Naive thymus-derived CD4-positive, alpha-beta T cell (primary cell): ENCODE data around the gene ZC3H18. TPM values are rescaled to one million over a fixed set of nuclear protein-coding genes. Genes with fewer than 3 reads are reported as not detected.

Experiments used
- ATAC-seq: fragments of 150-1000 bp; cut with Tn5 transposase; 2 replicates; pipeline ENCODE4 v1.10.0; 2021; ENCODE audit warnings: mild to moderate bottlenecking, moderate library complexity
- CTCF ChIA-PET: fragments of 350-600 bp; sonication (Branson Sonifier 250); formaldehyde crosslinking; loops from one replicate; lab custom pipeline; 2021; ENCODE audit warnings: antibody characterized with exemption; lab: Charles Lee
- POLR2A ChIA-PET: fragments of 350-600 bp; sonication (Branson Sonifier 250); formaldehyde crosslinking; loops from one replicate; lab custom pipeline; 2021; ENCODE audit warnings: antibody characterized with exemption, inconsistent platforms; lab: Charles Lee
- DNase-seq, 9 donors: peaks; one replicate each; pipeline versions ENCODE4 v3.0.0 to v3.0.0-alpha.2; 2020 to 2022; ENCODE audit warnings: mixed read lengths in 1 of 9
- H3K27ac ChIP-seq: one replicate; pipeline ENCODE4 v1.7.0; 2013; ENCODE audit warnings: mild to moderate bottlenecking, low read depth, low read length, moderate library complexity
- H3K27me3 ChIP-seq, 2 donors: one replicate each; pipeline ENCODE4 v1.7.0; 2013; ENCODE audit warnings: low read length in 2 of 2, mild to moderate bottlenecking in 2 of 2, moderate library complexity in 2 of 2; ENCODE audit not compliant: control insufficient read depth in 2 of 2, insufficient read depth in 2 of 2
- H3K36me3 ChIP-seq, 3 experiments: 1 replicate in 2 of 3; 2 replicates in 1 of 3; pipeline ENCODE4 v1.7.0; 2013; ENCODE audit warnings: low read length in 3 of 3, mild to moderate bottlenecking in 3 of 3, moderate library complexity in 1 of 3; ENCODE audit not compliant: insufficient read depth in 3 of 3, control insufficient read depth in 2 of 3
- H3K4me1 ChIP-seq, 2 donors: one replicate each; pipeline ENCODE4 v1.7.0; 2013; ENCODE audit warnings: low read length in 2 of 2, mild to moderate bottlenecking in 2 of 2, moderate library complexity in 1 of 2; ENCODE audit not compliant: control insufficient read depth in 2 of 2, insufficient read depth in 2 of 2
- H3K4me3 ChIP-seq: 2 replicates; pipeline ENCODE4 v1.7.0; 2013; ENCODE audit warnings: mild to moderate bottlenecking, low read length
- H3K9me3 ChIP-seq, 3 experiments: 1 replicate in 2 of 3; 2 replicates in 1 of 3; pipeline ENCODE4 v1.7.0; 2013; ENCODE audit warnings: low read length in 3 of 3; ENCODE audit not compliant: control insufficient read depth in 2 of 3
- H3K27ac Mint-ChIP-seq, 9 donors: one replicate each; pipeline ENCODE4 v1.8.0; 2020 to 2022; ENCODE audit warnings: mixed read lengths in 9 of 9, mild to moderate bottlenecking in 8 of 9, moderate library complexity in 5 of 9, inconsistent platforms in 2 of 9
- H3K27me3 Mint-ChIP-seq, 5 donors: one replicate each; pipeline ENCODE4 v1.8.0; 2021 to 2022; ENCODE audit warnings: mixed read lengths in 5 of 5, mild to moderate bottlenecking in 1 of 5
- H3K36me3 Mint-ChIP-seq, 5 donors: one replicate each; pipeline ENCODE4 v1.8.0; 2020 to 2022; ENCODE audit warnings: mixed read lengths in 5 of 5, mild to moderate bottlenecking in 3 of 5, inconsistent platforms in 1 of 5
- H3K4me1 Mint-ChIP-seq, 7 donors: one replicate each; pipeline ENCODE4 v1.8.0; 2020 to 2022; ENCODE audit warnings: mixed read lengths in 7 of 7, mild to moderate bottlenecking in 3 of 7, inconsistent platforms in 1 of 7
- H3K4me3 Mint-ChIP-seq, 10 donors: one replicate each; pipeline ENCODE4 v1.8.0; 2020 to 2022; ENCODE audit warnings: mild to moderate bottlenecking in 10 of 10, mixed read lengths in 10 of 10, moderate library complexity in 6 of 10, inconsistent platforms in 2 of 10
- H3K9me3 Mint-ChIP-seq, 11 donors: one replicate each; pipeline ENCODE4 v1.8.0; 2020 to 2022; ENCODE audit warnings: mixed read lengths in 11 of 11, mild to moderate bottlenecking in 4 of 11, inconsistent platforms in 1 of 11, moderate library complexity in 1 of 11
- intact Hi-C, 2 donors: fragments of 100-400 bp; cut with micrococcal nuclease; formaldehyde crosslinking; loops; one replicate each; pipeline ENCODE4 v1.15.1; 2023
- polyA plus RNA-seq, 2 donors: library from polyadenylated mRNA; unstranded; fragments of 300-500 nt; fragmentation: Illumina TruSeq; gene quantifications; one replicate each; pipeline ENCODE4 v1.2.3, GENCODE V29; 2021
- total RNA-seq, 6 experiments: library from RNA in 5 of 6; stranded (reverse) in 5 of 6; gene quantifications; 1 replicate in 5 of 6; 2 replicates in 1 of 6; pipeline ENCODE4 v1.2.3 and lab custom pipeline; 2021 to 2026

The ZC3H18 gene
- total and polyA plus RNA-seq, 7 experiments from 2014 or later: 11.0 to 97.8 (median 78.2) TPM

- no peak overlapping the region for H3K27ac Mint-ChIP-seq
- POLR2A ChIA-PET: interaction anchor here (1.6 kb wide), 1 partner anchor 11 kb away, joined by 7 read pairs; no protein-coding TSS in a partner anchor
Measured at GRCh38 chr16:88560714-88561484, 9.3 kb upstream of the ZC3H18 start.

GRCh38 chr16:88561485-88562359, 8.5 kb upstream of the ZC3H18 start:
- H3K27ac ChIP-seq: no peak overlapping the region
- Mint-ChIP-seq H3K9me3 (no peaks in the 10 kb centered on the region), H3K4me1 (peaks cover 0 to 4% (median 3%) of the 10 kb centered on the region in 7 donors), H3K27me3 (peaks cover 0 to 18% (median 4%) of the 10 kb centered on the region in 5 donors), H3K4me3 (no peak overlapping the region), H3K27ac (peak overlapping the region in 2 of 9 donors; percentile 54 to 55), H3K36me3 (no peaks in the 10 kb centered on the region)
- no peak overlapping the region for H3K4me3 ChIP-seq
- H3K27me3 ChIP-seq: no peaks in the 10 kb centered on the region
- no peaks in the 10 kb centered on the region for H3K36me3 ChIP-seq
- ChIA-PET POLR2A (interaction anchor here (1.6 kb wide), 1 partner anchor 12 kb away, joined by 7 read pairs; no protein-coding TSS in a partner anchor), CTCF (interaction anchor here (0.7 to 1.3 kb wide), 6 partner anchors 11 to 1173 kb away, joined by 3 read pairs; no protein-coding TSS in a partner anchor)
- intact Hi-C loops: loop anchor here (1.0 to 5.0 kb wide), 3 partner anchors 34 to 784 kb away; no protein-coding TSS in a partner anchor
- peaks cover 4% of the 10 kb centered on the region in 2 donors for H3K4me1 ChIP-seq
- ATAC-seq: peak; percentile 92
- peak; percentile 27 to 58 (median 49) for DNase-seq
- no peaks in the 10 kb centered on the region for H3K9me3 ChIP-seq

More at GRCh38 chr16:88560714-88561484, 9.3 kb upstream of the ZC3H18 start:
- H3K36me3 Mint-ChIP-seq: peaks cover 0 to 4% (median 0%) of the 10 kb centered on the region in 5 donors
- CTCF ChIA-PET: interaction anchor here (0.5 to 1.3 kb wide), 6 partner anchors 12 to 644 kb away, joined by 3 read pairs; no protein-coding TSS in a partner anchor
- Histone ChIP-seq H3K4me3 (no peak overlapping the region), H3K27ac (no peak overlapping the region), H3K36me3 (no peaks in the 10 kb centered on the region), H3K4me1 (peaks cover 4% of the 10 kb centered on the region in 2 donors), H3K27me3 (no peaks in the 10 kb centered on the region), H3K9me3 (no peaks in the 10 kb centered on the region)
- intact Hi-C loops: loop anchor here in 1 of 2 donors (5.0 kb wide), 1 partner anchor 784 kb away; no protein-coding TSS in a partner anchor
- H3K4me3 Mint-ChIP-seq: no peak overlapping the region
- H3K4me1 Mint-ChIP-seq: peaks cover 0 to 4% (median 3%) of the 10 kb centered on the region in 7 donors
- H3K27me3 Mint-ChIP-seq: peaks cover 0 to 26% (median 5%) of the 10 kb centered on the region in 5 donors
- DNase-seq: peak in 1 of 9 donors; percentile 19
- H3K9me3 Mint-ChIP-seq: peaks cover 0 to 6% (median 0%) of the 10 kb centered on the region in 11 donors
- no peak for ATAC-seq

DNA sequence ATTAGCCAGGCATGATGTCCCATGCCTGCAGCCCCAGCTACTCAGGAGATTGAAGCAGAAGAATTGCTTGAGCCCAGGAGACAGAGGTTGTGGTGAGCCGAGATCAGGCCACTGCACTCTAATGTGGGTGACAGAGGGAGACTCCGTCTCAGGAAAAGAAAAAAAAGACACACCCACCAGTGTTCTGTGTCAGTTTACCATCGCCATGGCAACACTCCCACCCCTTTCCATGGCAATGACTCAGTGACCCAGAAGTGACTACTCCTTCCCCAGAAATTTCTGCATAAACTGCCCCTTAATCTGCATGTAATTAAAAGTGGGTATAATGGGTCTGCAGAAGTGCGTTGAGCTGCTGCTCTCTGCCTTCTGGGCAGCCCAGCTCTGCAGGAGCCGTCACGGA, 4.0 kb upstream of the ZC3H18 start:
- H3K36me3 ChIP-seq: no peaks in the 10 kb centered on the region
- H3K27me3 Mint-ChIP-seq: no peaks in the 10 kb centered on the region
- no peak overlapping the region for H3K27ac ChIP-seq
- ChIA-PET POLR2A (no interaction called here), CTCF (no interaction called here)
- H3K9me3 ChIP-seq: no peaks in the 10 kb centered on the region
- DNase-seq: peak in 1 of 9 donors; percentile 75
- ATAC-seq: no peak
- H3K4me1 Mint-ChIP-seq: peaks cover 0 to 16% (median 15%) of the 10 kb centered on the region in 7 donors
- H3K36me3 Mint-ChIP-seq: no peaks in the 10 kb centered on the region
- H3K4me1 ChIP-seq: peaks cover 16% of the 10 kb centered on the region in 2 donors
- H3K4me3 Mint-ChIP-seq: peak overlapping the region in 1 of 10 donors; percentile 29
- peak overlapping the region in 3 of 9 donors; percentile 40 to 75 (median 51) for H3K27ac Mint-ChIP-seq
- H3K4me3 ChIP-seq: no peak overlapping the region
- H3K27me3 ChIP-seq: no peaks in the 10 kb centered on the region
- intact Hi-C loops: no loop called here
- peaks cover 0 to 5% (median 0%) of the 10 kb centered on the region in 11 donors for H3K9me3 Mint-ChIP-seq

GRCh38 chr16:88568710-88569613, 1.2 kb upstream of the ZC3H18 start:
- DNase-seq (no peak), ATAC-seq (no peak)
- Mint-ChIP-seq H3K36me3 (peaks cover 0 to 3% (median 0%) of the 10 kb centered on the region in 5 donors), H3K9me3 (peaks cover 0 to 5% (median 0%) of the 10 kb centered on the region in 11 donors), H3K4me3 (peak overlapping the region; percentile 71 to 93 (median 86)), H3K27ac (peak overlapping the region; percentile 28 to 93 (median 83)), H3K27me3 (no peaks in the 10 kb centered on the region), H3K4me1 (peaks cover 10 to 38% (median 34%) of the 10 kb centered on the region in 7 donors)
- Histone ChIP-seq H3K9me3 (no peaks in the 10 kb centered on the region), H3K4me3 (peak overlapping the region; percentile 84), H3K27me3 (no peaks in the 10 kb centered on the region), H3K27ac (peak overlapping the region; percentile 91), H3K4me1 (peaks cover 21% of the 10 kb centered on the region in 2 donors), H3K36me3 (peaks cover 0 to 7% (median 0%) of the 10 kb centered on the region in 3 experiments)
- ChIA-PET CTCF (no interaction called here), POLR2A (interaction anchor here (0.7 to 1.0 kb wide), 2 partner anchors 9 to 136 kb away, joined by 3 read pairs; no protein-coding TSS in a partner anchor)
- intact Hi-C loops: no loop called here

GRCh38 chr16:88569614-88569984, 604 bp upstream of the ZC3H18 start:
- intact Hi-C loops: no loop called here
- H3K4me3 ChIP-seq: peak overlapping the region; percentile 84
- H3K9me3 Mint-ChIP-seq: peaks cover 0 to 5% (median 0%) of the 10 kb centered on the region in 11 donors
- H3K36me3 ChIP-seq: peaks cover 0 to 7% (median 0%) of the 10 kb centered on the region in 3 experiments
- H3K4me1 Mint-ChIP-seq: peaks cover 10 to 39% (median 34%) of the 10 kb centered on the region in 7 donors
- ChIA-PET POLR2A (interaction anchor here (0.9 to 1.8 kb wide), 9 partner anchors 34 to 287 kb away, joined by 3 to 6 read pairs (median 3); partner anchors contain the start of genes GALNS, TRAPPC2L and ZFPM1), CTCF (interaction anchor here (0.8 kb wide), 1 partner anchor 13 kb away, joined by 3 read pairs; no protein-coding TSS in a partner anchor)
- H3K4me1 ChIP-seq: peaks cover 21% of the 10 kb centered on the region in 2 donors
- H3K27me3 Mint-ChIP-seq: no peaks in the 10 kb centered on the region
- H3K4me3 Mint-ChIP-seq: peak overlapping the region; percentile 71 to 93 (median 86)
- DNase-seq (no peak), ATAC-seq (peak; percentile 16)
- peak overlapping the region; percentile 91 for H3K27ac ChIP-seq
- no peaks in the 10 kb centered on the region for H3K9me3 ChIP-seq
- no peaks in the 10 kb centered on the region for H3K27me3 ChIP-seq
- peak overlapping the region; percentile 28 to 93 (median 86) for H3K27ac Mint-ChIP-seq
- peaks cover 0 to 3% (median 0%) of the 10 kb centered on the region in 5 donors for H3K36me3 Mint-ChIP-seq
